HT1080 (cell line): ENCODE measurements around the gene PDCD11. TPM values are rescaled to one million over a fixed set of nuclear protein-coding genes. Genes with fewer than 3 reads are reported as not detected.
"Not testable (repeated sequence)": the region's sequence is repeated elsewhere in the genome, so short reads cannot be mapped to it uniquely, and the experiment has no call there.

Experiments
- DNase-seq: peaks from one replicate; pipeline ENCODE4 v3.0.0-alpha.2; 2015; ENCODE audit warnings: low read depth
- polyA plus RNA-seq, 2 experiments: library from polyadenylated mRNA; depleted of rRNA; stranded (reverse); fragments of >200 nt; gene quantifications; 2 replicates each; pipeline ENCODE4 v1.2.3, GENCODE V29; 2015
- total RNA-seq: library from RNA; depleted of rRNA; stranded (reverse); fragments of >200 nt; shearing (Covaris generic); gene quantifications from 2 replicates; pipeline ENCODE4 v1.2.3, GENCODE V29; 2014; rRNA removed

PDCD11 gene, protein sequence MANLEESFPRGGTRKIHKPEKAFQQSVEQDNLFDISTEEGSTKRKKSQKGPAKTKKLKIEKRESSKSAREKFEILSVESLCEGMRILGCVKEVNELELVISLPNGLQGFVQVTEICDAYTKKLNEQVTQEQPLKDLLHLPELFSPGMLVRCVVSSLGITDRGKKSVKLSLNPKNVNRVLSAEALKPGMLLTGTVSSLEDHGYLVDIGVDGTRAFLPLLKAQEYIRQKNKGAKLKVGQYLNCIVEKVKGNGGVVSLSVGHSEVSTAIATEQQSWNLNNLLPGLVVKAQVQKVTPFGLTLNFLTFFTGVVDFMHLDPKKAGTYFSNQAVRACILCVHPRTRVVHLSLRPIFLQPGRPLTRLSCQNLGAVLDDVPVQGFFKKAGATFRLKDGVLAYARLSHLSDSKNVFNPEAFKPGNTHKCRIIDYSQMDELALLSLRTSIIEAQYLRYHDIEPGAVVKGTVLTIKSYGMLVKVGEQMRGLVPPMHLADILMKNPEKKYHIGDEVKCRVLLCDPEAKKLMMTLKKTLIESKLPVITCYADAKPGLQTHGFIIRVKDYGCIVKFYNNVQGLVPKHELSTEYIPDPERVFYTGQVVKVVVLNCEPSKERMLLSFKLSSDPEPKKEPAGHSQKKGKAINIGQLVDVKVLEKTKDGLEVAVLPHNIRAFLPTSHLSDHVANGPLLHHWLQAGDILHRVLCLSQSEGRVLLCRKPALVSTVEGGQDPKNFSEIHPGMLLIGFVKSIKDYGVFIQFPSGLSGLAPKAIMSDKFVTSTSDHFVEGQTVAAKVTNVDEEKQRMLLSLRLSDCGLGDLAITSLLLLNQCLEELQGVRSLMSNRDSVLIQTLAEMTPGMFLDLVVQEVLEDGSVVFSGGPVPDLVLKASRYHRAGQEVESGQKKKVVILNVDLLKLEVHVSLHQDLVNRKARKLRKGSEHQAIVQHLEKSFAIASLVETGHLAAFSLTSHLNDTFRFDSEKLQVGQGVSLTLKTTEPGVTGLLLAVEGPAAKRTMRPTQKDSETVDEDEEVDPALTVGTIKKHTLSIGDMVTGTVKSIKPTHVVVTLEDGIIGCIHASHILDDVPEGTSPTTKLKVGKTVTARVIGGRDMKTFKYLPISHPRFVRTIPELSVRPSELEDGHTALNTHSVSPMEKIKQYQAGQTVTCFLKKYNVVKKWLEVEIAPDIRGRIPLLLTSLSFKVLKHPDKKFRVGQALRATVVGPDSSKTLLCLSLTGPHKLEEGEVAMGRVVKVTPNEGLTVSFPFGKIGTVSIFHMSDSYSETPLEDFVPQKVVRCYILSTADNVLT (N-terminal part only)
- total RNA-seq, result 86.0 and 89.4 TPM in 2 replicates
- polyA plus RNA-seq (2015; cell fraction: cytosol; rRNA removed), result 17.8 and 20.2 TPM in 2 replicates
- 146 and 147 TPM in 2 replicates for polyA plus RNA-seq (2015; cell fraction: nucleus; rRNA removed)

DNA sequence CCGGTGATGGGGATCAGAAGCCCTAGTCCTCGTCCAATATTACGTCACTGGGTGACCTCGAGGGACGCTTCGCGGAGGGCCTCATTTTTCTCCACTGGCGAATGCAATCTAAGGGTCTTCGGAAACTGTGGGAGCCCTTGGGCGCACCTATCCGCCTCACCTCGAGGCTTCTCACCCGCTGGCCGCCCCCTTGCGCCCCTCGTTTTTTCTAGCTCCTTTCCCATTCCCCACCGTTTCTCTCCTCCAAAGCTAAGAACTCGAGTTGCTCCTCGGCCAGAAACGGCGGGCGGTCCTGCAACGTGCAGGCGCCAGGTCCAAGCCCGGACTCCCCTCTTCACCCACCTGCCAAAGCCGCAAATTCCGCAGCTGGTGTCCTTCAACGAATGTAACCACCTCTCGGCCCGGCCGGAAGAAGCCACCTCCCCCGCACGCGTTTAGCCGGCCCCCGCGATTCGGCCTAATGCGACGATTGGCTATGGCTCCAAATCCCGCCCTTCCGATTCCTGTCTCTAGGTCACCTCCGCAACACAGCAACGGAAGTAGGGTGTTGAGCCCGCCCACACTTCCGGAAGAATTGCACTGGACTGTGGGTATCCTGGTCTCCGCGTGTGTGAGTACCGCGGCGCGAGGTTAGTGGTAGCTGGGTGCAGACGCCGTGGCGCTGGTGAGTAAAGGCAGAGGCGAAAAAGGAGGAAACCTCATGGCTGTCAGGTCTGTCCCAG is at the start of gene PDCD11, which contains the start of gene ATP5MK:
Gene PDCD11 (plus strand): TSS at position 560 of the 722 bp plus-strand sequence. CDS start 1,801 bp downstream, outside the sequence.
Gene ATP5MK (minus strand): TSS at position 409 of the 722 bp plus-strand sequence. CDS start 4,018 bp downstream, outside the sequence.
- peak; percentile 99 for DNase-seq

DNA sequence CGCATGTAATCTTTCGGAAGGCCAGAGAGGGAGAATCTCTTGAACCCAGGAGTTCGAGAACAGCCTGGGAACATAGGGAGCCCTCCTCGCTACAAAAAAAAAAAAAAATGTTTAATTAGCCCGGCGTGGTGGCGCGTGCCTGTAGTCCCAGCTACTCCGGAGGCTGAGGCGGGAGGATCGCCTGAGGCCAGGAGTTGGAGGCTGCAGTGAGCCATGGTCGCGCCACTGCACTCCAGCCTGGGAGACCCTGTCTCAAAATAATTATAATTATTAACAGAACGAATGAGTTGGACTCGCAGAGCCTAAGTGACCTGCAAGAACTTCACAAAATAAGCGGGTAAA is 46.3 kb upstream of the PDCD11 start:
- DNase-seq, result no peak

DNA sequence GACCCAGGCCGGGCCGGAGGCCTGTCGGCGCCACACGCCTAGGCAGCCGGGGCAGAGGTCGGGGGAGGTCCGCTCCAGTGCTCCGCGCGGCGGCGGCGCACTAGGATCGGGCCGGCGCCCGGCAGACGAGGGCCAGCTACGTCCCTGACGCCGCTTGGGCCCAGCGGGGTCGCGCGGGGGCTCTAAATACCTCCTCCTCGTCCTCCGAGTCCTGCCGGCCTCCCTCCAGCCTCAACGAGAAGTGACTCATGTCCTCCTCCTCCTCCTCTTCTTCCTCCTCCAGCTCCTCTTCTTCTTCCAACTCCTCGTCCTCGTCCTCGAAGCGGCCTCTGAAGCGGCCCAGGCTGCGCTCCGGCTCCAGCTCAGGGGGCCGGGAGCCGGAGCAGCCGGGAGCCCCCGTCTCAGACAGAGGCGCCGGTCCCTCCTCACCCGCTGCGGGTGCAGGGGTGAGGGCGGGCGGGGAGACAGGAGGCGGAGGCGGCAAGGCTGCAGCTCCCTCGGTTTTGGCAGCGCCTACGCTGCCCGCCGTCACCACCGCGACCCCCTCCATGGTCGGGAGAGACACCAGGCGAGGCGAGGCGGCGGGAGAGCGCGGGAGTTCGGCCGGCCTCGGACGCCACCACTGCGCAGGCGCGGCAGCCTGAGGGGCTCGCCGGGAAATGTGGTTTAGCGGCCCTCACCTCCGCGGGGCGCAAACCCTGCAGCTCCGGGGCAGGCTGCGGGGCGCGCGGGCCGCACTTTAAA is 45.7 kb upstream of the PDCD11 start, which contains the start of gene PCGF6:
Gene PCGF6 (minus strand): TSS at position 624 of the 744 bp plus-strand sequence. CDS start 74 bp downstream, at position 550.
- DNase-seq, result peak; percentile 81

DNA sequence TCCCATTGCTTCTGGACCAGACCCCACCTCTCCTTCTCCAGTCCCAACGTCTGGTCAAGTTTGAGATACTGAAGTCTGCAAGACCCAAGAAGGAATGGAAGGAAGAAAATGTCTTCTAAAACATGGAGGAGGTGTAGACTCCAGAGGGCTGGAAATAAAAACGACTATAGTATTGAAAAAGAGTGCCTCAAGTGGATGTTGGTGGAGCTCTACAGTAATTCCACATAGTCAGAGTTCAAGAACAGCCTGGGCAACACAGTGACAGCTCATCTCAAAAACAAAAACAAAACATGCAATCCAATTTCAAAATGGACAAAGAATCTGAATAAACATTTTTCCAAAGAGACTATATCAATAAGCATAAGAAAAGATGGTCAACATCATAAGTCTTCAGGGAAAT is 43.1 kb upstream of the PDCD11 start:
- no peak for DNase-seq

DNA sequence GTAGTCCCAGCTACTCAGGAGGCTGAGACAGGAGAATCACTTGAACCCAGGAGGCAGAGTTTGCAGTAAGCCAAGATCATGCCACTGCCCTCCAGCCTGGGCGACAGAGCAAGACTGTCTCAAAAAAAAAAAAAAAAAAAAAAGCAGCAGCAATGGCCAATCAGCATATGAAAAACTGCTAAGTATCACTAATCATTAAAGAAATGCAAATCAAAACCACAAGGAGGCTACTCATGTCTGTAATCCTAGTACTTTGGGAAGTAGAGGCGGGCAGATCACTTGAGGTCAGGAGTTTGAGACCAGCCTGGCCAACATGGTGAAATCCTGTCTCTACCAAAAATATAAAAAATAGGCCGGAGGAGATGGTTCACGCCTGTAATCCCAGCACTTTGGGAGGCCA is 41.9 kb upstream of the PDCD11 start:
- DNase-seq, result not testable (repeated sequence)

DNA sequence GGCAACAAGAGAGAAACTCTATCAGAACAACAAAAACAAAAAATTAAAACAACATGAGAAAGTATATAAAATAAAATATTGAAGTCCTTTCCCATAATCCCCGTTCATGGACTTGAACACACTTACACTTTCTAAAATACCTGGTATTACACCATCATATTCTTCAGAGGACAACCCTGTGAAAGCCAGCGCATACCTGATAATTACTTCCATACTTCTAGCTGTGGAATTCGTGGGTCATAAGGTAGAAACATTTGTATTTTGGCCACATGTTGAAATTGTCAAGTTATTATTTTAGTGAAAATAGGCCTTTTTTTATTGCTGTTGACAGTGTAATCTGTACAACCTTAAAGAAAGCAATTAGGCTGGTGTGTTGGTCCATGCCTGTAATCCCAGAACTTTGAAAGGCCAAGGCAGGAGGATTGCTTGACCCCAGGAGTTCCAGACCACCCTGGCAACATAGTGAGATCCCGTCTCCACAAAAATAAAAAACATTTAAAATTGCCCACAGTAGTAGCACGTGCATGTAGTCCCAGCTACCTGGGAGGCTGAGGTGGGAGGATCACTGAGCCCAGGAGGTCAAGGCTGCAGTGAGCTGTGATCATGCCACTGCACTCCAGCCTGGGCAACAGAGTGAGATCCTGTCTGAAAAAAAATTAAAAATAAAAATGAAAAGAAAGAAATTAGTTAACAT is 40.4 kb upstream of the PDCD11 start:
- DNase-seq, result no peak

DNA sequence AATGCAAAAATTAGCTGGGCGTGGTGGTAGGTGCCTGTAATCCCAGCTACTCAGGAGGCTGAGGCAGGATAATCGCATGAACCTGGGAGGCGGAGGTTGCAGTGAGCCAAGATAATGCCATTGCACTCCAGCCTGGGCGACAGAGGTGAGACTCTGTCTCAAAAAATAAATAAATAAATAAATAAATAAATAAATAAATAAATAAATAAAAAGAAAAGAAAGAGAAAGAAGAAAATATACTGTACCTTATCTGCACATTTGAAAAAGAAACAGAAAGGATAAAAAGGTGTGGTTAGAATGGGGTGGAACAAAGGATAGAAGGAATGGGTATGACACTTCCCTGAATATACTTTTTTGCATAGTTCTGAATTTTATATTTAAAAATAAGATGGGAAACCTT is 36.9 kb upstream of the PDCD11 start:
- not testable (repeated sequence) for DNase-seq

DNA sequence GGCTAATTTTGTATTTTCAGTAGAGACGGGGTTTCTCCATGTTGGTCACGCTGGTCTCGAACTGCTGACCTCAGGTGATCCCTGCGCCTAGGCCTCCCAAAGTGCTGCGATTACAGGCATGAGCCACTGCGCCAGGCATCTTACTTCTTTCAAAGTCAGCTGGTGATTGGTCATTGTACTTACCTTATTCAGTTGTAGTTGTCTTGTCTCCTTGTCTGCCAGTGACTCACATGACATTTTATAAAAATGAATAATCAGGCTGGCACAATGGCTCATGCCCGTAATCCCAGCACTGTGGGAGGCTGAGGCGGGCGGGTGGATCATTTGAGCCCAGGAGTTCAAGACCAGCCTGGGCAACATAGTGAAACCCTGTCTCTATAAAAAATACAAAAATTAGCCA is 35.6 kb upstream of the PDCD11 start:
- DNase-seq, result peak; percentile 90

DNA sequence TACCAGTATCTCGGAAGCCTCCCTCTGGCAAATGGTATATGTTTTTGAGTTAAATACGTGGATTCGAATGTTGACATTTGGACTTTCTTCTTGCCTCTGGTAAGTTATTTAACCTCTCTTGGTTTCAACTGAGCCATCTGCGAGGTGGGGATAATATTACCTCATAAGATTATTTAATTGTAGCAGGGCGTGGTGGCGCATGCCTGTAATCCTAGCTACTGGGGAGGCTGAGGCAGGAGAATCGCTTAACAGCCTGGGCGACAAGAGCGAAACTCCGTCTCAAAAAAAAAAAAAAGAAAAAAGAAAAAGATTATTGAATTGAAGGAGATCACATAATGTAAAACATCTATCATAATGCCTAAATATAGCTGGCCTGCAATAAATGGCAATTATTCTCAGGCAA is 29.0 kb upstream of the PDCD11 start:
- DNase-seq, result peak; percentile 13

DNA sequence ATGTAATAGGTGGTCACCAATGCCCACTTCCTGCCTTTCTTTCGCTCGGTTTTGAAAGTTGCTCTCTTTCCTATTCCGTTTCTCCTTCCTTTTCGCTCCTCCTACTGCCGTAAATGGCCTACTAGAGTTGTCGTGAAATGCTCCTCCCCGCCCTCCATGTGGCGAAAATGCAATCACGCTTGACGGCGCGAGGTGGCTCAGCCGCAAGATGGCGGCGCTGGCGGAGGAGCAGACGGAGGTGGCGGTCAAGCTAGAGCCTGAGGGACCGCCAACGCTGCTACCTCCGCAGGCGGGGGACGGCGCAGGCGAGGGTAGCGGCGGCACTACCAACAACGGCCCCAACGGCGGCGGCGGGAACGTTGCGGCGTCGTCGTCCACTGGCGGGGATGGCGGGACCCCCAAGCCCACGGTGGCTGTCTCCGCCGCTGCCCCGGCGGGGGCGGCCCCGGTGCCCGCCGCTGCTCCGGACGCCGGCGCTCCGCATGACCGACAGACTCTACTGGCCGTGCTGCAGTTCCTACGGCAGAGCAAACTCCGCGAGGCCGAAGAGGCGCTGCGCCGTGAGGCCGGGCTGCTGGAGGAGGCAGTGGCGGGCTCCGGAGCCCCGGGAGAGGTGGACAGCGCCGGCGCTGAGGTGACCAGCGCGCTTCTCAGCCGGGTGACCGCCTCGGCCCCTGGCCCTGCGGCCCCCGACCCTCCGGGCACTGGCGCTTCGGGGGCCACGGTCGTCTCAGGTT is 28.5 kb upstream of the PDCD11 start, which contains the start of gene TAF5:
Gene TAF5 (plus strand): TSS at position 195 of the 737 bp plus-strand sequence. CDS start 14 bp downstream, at position 209.
- peak; percentile 93 for DNase-seq

DNA sequence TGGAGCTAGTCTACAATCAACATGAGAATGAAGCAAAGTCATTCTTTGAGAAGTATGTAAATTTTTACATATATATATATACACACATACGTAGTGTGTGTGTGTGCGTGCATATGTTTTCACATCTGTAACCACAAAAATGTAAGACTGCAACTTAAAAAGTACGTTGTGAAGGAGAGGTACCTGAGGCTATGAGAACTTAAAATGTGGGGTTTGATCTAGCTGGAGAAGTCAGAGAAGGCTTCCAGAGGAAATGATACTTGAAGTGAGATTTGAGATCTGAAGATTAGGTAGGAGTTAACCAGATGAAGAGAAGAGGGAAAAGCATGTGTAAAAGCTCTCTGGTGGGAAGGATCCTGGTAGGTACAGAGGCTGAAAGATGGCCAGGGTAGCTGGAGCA is 22.9 kb upstream of the PDCD11 start:
- DNase-seq, result no peak

DNA sequence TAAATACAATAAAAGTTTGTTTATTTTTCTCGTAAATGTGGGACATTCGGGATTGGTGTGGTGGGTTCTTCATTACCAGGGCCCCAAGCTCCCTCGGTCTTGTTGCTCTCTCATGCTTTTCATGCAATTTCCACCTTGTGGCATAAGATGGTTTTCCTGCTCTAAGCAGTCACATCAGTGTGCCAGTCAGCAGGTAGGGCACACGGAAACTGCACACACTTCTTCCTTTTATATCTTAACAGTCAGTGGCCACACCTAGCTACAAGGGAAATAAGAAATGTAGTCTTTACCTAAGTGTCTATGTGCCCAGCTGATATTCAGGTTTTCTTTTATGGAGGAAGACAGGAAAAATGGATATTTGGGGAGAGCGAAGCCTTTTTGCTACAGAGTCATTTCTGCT is 22.2 kb upstream of the PDCD11 start:
- DNase-seq, result no peak

DNA sequence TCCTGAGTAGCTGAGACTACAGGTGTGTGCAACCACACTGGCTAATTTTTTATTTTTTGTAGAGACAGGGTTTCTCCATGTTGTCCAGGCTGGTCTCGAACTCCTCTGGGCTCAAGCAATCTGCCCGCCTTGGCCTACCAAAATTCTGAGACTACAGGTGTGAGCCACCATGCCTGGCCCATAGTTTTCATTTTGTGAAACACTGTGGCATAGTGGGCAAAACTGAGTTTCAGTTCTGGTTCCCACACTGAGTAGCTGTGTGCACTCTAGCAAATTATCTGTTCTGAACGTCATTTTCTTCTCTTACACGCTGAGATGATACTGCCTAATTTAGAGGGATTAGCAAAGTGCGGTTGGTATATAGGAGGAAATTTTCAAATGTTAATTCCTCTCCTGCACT is 13.7 kb upstream of the PDCD11 start:
- no peak for DNase-seq

DNA sequence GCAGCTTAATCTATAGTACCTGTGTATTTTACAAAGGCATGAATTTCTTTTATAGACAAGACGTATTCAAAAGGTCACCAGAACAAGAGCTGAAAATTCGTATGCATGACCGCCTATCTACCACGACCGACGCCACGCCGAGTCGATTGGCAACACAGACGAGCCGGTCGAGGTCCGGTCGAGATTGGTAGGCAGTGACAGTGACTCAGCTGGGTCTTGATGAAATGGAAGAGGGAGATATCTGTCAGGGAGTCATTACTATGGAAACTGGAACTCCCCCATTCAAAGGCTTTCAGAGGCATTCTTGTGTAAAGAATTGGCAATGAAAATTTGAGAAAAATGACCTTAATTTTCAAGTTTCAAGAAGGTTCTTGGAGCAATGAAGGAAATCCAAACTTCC is 2.2 kb upstream of the PDCD11 start:
- DNase-seq, result no peak

DNA sequence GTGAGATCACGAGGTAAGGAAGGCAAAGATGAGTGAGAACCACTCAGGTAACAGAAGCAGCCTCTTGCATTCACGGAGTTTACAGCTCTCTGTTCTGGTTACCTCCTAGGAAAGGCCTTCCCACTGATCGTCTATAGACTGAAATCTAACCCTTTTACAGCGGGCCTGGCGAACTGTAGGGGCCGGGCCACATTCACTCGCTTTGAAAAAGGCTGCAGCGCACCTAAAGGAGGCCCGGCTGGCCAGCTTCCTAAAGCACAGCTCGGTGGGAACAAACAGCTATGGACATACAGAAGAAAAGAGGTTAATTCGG is 716 bp upstream of the PDCD11 start:
- DNase-seq, result no peak

DNA sequence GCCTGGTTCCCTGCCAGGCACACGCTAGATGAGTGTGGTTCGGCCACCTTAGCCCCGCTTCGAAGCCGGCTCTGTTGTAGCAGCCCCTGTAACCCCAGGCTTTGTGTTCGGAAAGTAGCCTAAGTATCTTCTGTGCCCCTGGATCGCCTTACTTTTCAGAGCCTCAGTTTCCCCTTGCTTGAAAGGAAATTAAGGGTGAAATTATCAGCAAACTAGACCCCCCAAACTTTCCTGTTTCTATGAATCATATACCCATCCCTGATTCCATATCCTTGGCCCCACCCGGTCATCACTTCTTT is 312 bp downstream of the PDCD11 start:
- no peak for DNase-seq

DNA sequence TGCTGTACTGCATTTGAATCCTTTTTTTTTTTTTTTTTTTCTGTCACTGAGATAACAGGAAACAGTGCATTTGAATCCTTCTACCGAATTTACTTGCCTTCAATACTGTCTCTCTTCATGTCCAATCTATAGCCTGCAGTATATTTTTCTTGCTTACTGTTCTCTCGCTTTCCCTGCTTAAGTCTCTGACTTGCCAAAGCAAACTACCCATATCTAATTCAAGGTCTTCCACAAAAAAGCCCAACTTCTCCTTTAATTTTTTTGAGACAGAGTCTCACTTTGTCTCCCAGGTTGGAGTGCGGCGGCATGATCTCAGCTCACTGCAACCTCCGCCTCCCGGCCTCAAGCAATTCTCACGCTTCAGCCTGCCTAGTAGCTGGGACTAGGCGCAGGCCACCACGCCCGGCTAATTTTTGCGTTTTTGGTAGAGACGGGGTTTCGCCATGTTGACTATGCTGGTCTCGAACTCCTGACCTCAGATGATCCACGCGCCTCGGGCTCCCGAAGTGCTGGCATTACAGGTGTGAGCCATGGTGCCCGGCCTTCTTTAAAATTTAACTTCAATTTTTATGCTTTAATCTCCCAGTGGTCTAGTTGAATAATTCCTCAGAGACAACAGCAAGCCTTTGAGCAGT is 882 bp downstream of the PDCD11 start:
- DNase-seq, result no peak

DNA sequence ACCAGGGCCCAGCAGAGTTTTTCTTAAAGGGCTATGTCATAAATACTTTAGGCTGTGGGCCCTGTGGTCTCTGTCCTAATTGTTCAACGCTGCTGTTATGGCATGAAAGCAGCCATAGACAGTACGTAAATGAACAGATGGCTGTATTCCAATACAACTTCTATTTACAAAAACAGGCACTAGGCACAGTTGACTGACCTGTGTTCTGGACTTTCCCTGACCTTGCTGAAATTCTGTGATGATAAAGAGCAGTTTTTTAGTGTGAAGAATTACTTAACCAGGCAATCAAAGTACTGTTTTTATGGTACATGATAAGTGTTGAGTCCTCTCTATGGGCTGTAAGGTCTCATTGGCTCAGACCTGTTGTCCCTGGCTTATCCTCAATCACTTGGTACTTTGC is 17.1 kb downstream of the PDCD11 start:
- DNase-seq, result no peak
